HUDEP-2 (cell line): ENCODE data around the gene KLF15.

Source experiments
- DNase-seq, 76 experiments: peaks; one replicate each; lab custom pipeline; 2025; ENCODE audit not compliant: unreplicated experiment in 76 of 76; lab: John Stamatoyannopoulos, UW

KLF15 gene

DNA sequence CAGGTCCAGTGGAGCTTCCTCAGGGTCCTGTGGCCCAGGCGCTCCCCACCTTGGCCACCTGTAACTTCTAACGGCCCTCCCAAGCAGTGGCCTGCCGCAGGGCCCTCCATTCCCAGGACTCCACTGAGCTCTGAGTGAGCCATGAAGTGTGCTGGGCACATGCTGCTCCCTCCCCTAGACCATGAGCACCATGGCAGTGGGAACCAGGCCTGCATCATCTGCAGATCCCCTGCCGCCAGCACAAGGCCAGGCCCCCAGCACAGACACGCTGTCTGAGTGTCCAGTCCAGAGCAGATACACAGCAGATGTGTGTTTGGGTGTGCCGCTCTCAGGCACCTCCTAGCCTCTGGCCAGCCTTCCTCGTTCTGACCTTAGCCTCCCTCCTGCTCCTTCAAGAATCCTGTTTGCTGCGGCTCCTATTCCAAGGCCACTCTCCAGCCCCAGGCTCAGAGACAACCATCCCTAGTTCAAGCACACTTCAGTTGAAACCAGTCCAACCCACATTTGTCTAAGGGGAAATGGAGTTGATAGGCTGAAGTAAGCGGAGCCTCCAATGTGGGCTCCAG lies 7.0 kb upstream of the KLF15 start:
- DNase-seq = no peak

DNA sequence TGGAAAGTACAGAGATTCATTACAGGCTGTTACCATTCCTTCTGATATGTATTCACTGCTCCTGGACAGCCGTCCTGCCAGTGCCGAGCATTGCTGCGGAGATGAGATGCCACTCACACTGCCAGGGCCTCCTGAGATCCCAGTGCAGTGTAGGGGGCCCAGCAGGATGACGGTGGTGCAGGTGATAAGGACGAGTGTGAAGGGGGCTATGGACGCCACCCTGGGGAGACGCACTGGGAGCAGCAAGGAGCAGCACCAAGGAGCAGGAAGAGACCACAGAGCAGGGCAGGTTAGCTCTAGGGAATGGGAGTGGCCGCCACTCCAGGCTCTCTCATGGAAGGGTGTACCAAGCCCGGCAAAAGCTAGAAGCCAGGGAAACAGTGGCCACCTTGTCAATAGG lies 4.0 kb upstream of the KLF15 start:
- DNase-seq = no peak

DNA sequence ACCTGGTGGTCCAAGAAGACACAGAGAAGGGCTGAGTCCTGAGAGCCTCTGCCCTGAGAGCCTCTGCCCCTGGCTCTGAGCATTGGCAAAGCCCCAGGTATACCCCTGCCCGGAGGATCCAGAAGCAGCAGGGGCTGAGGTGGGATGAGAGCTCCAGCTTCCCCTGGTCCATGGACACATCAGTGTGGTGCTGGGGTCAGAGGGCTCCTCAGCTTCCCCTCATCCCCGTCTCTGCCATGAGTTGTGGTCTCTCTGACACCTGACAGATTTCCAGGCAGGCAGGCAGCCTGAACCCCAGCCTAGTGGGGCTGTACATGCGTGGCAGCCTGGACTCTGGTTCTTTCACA lies 3.5 kb upstream of the KLF15 start:
- no peak for DNase-seq

DNA sequence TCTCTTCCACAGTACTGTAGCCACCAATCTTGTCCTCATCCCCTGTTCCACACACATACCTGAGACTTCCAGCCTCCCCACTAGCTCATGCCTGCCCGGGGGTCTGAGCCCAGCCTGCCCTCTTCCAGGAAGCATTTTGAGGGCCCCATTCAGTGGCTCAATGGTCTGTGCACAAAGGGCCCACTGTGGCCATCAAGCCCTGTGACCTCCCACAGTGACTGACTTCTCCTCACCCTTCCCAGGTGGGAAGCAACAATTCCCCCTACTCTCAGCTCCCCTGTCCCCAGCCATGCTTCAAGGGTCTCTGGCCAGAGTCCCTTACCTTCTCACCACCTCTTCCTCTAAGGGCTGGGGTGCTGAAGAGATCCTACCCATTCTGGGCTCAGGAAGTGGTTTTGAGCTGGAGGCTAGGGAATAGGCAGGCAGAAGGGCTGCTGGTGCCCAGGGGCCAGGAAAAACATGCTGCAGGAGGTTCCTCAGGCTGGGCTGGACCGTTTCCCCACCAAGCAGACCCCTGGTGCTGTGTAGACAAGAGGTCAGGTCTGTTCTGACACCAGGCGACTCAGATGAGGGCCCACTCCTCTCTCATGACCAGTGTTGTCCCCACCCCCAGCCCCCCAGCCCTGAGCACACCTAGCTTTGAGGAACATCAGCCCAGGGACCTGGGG lies 3.0 kb upstream of the KLF15 start:
- no peak for DNase-seq

DNA sequence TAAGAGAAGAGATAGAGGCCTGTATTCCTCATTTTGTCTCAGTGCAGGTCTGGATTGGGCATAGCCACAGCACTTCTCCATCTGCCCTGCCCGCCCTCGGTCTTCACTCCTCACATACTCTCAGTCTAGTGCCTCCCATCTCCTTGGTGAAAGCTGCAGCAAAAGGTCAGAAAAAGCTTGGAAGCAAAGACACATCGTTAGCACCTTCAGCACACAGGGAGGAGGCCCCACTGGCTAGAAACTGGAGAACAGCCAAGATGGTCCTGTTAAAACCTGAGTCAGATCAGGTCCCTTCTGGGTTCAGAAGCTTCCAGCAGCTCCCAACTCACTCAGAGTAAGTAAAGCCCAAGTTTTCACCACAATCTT lies 1.6 kb upstream of the KLF15 start:
- DNase-seq = no peak

DNA sequence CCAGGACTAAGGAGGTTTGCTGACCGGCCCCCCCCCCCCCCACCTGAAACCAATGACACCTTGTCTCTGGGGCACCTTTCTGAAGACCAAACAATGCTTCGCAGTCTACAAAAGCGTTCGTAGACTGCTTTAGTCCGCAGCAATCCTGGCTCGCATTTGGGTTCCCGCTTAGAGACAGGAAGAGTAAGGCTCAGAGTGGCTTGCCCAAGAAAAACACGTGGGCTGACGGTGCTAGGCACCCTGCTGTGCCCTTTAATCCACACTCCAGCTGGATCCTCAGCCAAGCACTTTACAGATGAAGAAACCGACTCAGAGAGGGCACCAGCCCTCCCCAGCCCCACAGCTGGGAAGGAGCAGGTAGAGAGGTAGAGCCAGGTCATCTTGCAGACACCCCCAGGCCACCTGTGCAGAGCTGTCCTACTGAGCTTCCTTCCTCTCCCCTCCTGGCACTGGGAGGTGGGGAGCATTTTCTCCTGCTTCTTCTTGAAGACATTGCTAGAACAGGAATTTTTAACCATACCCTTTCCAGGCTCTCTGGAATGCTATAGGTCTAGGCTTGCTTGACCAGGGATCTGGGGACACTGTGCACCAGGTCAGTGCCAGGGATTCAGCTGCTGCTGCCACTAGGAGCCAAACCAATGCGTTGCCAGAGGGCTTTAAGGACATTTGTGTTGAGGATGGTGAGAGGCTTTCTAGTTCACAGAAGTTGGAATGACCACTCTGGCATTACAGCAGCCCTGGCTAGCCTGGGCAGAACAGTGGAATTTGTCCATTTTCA lies 1.0 kb upstream of the KLF15 start:
- no peak for DNase-seq

DNA sequence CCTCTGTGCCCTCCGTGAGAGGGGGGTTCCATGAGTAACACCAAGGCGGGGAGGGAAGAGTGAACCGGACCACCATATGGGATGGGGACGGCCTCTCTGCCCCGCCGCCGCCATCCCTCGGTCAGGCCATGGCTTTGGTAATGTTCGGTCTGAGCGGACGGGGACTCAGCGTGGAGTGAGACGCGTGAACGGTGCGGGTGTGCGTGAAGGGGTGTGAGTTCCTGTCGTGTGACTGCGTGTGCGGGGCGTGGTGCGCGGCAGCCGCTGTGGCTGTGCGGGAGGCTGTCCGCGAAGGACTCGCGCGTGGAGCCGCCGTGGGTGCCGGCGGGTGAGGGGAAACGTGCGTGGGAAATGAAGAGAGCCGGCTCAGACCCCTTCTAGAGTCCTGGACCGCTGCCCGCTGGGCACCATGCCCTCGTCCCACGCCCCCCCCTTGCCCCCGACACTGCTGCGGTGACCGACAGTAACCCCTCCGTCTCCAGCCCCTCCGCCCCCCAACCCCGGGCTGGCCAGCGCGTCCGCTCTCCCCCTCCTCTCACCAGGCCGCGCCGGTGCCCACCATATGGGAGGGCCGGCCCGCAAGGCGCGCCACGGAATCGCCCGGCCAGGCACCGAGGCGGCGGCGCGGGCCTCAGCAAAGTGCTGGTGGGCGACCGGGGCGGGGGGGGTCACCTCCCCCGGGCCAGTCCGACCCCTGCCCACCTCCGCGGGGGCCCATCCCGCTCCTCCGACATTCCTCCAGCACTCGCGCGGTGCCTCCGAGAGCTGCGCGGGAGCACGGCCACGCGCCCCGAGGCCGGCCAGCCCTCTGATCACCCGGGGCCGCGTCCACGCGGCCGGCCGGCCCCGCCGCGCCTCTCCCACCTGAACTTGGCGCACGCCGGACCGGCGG lies 589 bp downstream of the KLF15 start:
- DNase-seq = peak in 21 of 76 experiments; percentile 5 to 52 (median 37)

DNA sequence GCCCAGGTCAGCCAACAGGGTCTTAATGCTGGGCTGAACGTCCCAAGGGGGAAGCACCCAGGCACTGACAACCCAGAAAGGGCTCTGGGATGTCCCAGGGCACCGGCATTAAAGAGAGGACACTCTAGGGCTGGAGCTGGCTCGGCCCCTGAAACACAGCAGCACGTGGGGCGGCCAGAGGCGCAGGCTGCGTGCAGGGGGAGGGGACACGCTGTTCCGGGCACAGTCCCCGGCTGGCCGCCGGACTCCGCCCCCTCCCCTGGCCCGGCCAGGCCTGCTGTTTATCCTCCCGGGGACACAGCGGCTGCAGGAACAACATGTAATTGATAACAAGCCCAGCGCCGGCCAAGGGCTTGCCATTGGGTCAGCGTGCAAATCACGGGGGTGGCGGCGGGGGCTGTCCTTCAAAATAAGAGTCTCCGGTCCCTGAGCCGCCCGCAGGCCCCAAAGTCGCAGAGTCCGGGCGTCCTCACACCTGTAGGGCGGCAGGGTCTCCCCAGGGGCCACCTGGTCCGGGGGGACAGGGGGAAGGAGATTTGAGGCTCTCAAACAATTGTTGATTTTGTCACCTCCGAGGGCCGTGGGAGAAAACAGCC lies 1.3 kb downstream of the KLF15 start:
- DNase-seq = peak in 75 of 76 experiments; percentile 22 to 94 (median 85)

DNA sequence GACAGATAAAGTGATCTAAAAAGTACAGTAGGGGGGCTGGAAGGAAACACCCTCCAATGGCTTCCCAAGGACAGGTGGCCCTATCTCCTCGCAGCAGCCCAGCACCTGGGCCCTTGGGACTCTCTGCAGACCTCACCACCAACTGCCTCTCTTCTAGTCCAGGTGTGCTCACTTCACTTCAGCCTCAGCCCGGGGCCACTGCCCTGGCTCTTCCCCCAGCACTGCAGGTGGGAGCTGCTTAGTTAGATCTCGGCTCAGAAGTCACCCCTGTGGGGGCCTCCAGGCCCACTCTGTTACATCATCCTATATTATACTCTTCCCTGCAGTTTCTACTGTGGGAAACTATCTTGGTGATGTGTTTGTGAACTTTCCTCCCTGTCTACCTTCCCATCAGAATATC lies 2.0 kb downstream of the KLF15 start:
- DNase-seq = no peak

DNA sequence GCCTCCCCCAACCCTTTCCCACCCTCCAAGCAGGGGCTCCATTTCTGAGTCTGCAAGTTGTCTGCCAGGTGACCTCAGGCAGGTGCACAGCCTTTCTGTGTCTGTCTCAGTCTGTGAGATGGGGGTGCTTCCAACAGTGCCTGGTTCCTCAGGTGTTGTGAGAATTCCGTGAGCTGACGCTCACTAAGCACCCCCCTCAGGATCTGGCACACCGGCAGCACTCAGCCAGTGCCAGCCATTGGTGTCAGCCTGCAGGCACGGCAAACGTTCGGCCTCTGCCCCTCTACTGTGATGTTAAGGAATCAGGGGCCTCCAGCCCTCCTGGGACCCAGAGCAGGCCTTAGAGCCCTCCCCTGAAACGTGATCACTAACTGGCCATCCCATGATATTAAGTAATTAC lies 2.4 kb downstream of the KLF15 start:
- DNase-seq = no peak

DNA sequence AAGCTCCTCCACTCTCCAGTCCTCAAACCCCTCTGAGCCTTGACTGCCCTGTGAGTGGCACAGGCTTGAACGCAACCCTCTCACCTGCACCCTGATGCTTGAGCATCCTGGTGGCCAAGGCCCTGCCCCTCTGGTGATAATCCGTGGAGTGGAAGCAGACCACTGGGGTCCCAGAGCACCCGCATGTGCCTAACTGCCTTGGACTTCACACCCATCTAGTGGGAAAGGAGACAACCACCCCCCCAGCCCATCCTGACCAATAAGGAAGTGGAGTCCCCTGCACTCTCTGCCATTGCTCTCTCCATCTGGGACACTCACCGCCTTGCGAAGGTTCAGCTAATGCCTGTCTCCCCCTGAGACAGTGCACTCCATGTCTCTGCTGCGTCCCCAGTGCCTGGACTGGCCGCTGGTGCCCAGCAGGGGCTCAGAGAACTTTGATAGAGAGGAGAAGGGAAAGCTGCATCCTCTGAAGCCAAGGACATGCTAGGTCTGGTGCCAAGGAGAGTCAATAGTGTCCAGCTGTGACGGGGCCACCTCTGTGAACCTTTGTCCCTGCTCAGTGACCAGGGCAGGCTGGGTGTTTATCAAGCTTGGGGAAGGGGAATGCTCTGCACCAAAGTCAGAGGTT lies 3.4 kb downstream of the KLF15 start:
- no peak for DNase-seq

DNA sequence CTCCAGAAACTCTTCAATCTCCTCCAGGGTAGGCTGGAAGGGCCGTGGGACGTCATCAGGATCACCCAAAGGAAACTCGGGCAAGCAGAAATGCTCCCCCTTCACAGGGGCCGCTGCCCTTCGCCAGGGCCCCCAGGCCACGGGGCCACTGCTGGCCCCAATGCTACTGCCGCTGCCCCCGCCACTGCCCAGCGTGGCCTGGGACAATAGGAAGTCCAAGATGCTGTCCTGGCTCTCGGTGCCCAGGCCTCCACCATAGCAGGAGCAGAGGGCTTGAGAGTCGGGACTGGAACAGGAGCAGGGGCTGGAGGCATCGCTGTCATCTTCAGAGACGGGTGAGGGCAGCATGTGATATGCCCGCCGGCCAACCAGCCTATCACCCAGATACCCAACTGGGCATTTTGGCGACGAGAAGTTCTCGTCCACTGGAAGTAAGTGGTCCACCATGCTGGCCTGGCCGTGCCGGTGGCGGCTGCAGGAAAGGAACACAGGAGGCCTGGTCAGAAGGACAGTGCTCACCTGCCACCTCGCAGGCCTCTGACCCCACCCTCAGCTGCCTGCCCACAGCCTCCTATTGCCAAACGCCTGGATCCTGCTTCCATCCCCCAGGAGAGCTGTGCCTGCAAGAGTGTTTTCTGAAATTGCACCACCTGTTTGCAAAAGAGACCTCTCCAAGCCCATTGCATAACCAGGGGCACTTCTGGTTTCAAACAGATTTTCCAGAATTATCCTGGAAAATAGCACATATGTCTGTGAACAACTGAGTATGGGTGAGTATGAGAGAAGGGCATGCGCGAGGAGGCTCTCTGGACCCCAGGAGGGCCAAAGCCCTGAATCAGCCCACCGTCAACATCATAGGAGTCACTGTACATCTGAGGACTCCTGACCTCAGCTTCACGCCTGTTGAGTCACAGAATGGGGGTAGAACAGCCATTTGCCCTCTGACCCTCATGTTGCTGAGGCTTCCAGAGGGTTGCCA lies 4.4 kb downstream of the KLF15 start:
- DNase-seq = no peak

DNA sequence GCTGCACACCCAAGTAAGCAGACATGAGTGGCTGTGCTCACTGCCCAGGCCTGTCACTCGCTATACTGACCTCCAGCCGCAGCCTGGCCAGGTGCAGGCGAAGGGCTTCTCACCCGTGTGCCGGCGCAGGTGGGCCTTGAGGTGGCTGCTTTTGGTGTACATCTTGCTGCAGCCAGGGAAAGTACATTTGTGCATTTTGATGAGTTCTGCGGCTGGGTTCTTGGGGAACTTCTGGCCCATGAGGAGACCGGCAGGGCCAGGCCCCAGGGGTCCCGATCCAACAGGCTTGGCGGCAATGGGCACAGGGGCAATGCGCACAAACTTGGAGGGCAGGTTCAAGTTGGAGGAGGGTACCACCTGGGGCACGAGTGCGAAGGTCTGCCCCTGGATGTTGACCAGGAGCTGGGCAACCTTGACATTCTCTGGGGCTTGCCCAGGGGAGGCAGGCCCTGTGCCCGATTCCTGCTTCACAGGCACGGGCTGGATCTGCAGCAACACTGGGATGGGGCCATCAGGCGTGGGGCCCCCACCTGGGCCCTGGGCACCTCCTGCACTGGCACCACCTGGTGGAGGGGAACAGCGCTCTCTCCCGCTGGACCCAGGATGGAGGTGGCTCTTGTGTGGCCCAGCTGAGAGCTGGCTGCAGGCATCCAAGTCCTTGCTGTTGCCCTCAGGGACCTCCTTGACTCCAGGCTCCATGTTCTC lies 5.3 kb downstream of the KLF15 start:
- DNase-seq = no peak

DNA sequence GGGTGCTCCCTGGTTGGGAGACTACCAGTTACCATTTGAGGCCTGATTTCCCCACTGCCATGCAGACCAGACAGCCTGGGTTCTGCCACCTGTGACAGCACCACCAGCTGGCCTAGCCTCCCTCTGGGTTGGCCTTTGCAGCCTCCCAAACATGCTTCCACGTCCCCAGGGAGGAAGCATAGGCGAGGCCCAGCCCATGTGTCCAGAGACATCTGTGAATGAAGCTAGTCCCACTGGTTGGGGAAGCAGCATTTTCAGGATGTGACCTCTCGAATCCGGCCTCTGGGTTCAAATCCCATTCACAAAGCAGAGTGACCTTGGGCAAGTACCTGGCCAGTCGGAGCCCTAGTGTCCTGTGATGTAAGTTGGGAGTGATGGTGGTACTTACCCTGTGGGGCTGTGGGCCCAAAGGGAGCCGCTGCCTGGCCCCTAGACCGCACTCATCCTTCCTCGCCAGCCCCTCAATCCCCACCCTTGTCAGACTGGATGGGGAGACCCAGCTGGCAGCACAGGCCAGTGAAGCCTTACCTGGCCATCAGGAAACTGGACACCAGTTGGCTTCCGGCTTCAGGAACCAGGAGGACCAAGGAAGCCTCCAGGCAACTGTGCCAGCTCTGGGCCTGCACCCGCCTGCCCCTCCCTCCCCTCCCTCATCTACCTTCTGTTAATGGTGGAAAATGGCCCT lies 6.0 kb downstream of the KLF15 start:
- no peak for DNase-seq

DNA sequence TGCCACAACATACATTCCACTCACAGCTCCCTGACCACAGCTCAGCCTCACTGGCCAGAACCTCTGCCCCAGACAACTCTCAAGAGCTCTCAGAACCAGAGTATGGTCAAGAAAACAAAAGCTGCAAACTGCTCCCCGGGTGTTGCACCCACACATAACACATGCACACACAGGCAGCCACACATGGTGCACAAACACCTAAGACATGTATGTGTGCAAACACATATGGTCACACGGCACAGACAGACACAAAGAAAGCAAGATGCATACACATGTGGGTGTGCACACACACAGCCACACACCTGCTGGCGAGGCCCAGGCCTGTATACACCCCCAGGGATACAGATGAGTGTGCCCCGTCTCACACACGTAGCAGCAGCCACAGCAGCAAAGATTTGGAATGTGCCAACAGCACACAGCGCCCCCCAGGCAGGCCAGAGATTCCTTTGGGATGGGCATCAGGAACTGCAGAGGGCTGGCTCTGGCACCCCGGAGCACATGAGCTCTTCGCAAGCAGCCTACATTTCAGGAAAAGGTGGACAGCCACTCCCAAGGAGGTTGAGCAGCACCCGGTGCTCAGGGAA lies 6.6 kb downstream of the KLF15 start:
- no peak for DNase-seq

DNA sequence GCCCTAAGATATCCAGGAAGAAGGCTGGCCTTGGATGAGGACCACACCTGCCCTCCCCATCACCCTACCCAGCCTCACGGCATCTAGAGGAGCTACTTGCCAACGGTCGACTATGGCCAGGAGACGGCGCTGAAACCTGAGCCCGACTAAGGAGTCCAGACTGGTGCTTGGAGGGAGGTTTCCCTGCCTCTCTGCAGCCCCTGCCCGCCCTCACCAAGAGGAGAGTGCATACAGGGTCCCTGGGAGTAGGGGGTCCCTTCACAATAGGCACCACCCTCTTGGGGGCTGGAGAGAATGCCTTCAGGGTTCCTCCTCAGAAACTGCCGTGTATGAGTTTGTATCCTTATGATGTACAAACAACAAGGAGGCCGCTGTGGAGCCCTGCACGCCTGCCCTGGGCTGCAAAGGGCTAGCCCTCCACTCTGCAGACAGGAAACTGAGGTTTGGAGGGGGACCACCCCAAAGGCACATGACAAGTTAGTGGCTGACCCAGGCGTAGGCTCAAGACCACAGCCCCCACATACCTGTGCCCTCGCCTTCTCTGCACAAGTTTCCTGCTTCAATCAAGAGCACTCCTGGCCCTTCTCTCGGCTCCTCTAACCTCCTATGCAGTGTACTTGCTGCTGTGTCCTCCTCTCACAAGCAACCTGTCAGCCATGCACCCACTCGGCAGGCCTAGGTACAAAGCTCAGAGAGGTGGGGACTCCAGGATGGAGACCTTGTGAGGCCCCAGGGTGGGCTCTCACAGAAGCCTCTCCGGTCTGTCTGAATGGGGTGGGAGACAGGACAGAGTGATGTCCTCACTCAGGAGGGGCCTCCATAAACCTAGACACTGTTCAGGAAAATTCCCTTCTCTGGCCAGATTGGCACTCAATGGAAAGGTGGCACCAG lies 7.4 kb downstream of the KLF15 start:
- no peak for DNase-seq

DNA sequence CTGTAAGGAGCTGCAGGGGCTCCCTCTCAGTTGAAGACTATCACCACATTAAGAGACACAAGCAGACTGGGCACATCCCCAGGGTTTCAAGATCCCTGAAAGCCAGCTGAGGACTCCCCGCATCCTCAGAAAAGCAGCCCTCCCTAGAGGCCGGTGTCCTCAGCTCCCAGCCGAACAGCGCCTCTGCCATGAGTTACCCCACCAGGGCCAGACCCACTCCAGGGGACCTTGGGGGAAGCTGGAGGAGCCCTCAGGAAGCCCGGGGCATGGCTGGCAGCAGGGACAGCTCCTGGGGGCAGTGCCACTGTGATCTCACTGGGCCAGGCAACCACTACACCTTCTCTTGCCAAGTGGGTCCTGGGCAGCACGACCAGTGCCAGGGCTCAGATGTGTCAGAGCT lies 8.1 kb downstream of the KLF15 start:
- DNase-seq = no peak
